Measurements from ENCODE around the gene PUS7.
"Not testable (repeated sequence)": the region's sequence is repeated elsewhere in the genome, so short reads cannot be mapped to it uniquely, and the experiment has no call there.

Gene PUS7

DNA sequence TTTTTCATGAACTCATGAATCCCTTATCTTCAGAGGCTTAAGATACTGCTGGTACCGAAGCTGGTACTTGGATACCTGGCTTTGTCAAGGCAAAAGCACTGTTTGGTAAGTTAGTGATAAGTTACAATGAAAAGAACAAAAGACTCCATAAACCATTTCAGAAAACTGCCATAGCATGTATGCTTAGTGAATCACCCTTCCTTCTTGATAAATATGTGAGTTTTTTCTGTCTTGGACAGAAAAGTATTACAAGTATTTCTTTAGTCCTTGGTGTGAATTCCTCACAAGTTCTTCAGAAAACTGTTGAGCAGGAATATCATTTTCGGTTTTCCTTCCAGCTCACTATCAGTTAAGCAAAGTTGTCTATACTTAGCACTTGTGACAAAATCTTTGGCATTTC is 25.6 kb downstream of the PUS7 start:
- no peak for DNase-seq (ENCODE audit: low spot score)

DNA sequence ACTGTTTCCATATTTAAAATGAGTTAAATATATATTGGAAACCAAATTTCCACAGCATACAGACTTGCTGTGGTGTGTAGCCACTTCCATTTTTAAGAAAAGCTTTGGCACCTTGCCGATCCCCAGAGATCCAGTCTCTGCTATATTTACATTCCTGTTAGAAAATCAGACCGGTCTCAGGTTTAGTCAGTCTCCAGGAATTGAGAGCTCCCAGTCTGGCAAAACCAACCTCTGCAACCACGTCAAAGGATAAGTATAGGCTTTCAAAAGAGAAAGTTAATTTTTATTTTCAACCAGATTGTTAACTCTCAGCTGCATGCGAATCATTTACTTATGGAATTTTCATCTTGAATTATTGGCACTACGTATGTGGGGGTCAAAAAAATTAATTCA is 28.2 kb downstream of the PUS7 start:
- DNase-seq (ENCODE audit: low spot score), result no peak

DNA sequence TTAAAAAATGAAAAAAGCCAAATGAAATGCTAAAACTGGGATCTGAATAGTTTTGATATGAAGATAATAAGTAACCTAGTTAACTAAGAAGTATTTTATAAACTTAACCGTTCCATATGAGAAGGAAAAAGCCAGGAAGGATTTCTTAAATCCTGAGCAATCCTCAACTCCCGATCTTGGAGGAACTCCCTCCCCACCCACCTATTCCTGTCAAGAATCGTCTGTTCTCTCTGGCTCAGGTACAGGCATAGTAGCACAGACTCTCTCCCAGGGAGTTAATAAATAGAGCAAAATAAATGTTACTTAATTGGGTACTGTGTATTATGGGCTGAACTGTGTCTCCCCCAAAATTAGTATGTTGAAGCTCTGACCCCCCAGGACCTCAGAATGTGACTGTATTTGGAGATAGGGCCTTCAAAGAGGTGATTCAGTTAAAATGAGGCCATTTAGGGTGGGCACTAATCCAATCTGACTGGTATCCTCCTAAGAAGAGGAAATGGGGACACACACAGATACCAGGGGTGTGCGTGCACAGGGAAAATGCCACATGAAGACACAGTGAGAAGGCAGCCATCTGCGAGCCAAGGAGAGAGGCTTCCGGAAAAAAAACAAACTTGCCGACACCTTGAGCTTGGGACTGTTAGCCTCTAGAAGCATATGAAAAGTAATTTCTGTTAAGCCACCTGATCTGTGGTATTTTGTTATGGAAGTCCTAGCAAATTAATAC is 28.7 kb downstream of the PUS7 start:
- DNase-seq (ENCODE audit: low spot score), result no peak

DNA sequence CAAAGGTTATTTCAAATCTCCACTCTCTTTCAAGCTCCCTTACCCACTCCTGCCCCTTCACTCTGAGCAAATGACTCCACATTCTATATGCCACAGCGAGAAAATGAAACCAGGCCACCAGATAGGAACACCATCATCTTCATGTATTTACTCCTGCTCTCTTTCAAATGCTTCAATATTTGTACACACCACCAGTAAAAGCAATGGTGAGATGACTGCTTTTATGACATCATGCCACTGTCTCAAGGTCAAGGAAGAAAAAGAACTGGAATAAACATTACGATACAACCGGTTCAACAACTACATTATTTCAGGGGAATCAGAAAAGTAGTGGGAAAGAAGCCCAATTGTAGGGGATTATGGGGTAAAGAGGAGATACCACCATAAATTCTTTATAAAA is 32.7 kb downstream of the PUS7 start:
- DNase-seq (ENCODE audit: low spot score), result no peak

DNA sequence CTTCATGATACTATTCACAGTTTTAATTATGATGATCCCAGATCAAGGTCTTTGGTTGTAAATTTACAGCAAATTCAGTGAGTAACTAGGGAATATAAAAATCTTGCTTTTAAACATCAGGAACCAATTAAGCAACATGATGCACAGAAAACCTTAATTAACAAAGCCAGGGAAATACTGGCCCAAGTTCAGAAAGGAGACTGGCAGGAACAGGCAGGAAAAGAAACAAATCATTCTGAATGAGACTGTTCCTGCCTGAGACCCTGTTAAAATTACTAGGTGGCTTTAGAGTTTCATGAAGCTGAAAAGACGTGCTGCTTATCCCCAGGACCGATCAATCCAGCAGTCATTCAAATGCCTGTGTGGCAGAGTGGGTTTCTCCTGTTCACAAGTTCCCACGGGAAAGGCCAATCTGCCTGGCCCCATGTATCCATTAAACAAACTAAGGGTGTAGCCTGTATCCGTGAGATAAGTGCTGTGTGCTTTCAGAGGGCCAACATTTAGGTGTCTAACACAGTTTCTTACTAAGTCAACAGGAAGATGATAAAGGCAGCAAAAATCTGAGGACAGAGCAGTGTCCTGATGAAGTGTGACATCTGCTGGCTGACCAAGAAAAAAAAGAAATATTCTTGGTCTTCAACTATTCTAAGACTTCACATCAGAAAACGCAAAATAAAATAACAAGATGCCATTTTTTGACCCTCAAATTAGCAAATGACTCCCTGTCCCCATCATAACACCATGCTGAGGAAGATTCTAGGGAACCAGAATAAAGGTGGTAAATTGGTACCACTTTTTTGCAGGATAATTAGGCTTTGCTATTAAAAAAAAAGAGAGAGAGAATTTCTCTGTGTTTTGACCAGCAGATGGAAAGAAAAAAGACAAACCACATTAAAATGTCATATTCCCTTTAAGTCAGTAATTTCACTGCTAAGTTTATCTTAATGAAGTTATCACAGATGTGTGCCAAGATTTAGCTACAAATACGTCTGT is 34.2 kb downstream of the PUS7 start:
- peak; percentile 9 for DNase-seq (ENCODE audit: low spot score)

DNA sequence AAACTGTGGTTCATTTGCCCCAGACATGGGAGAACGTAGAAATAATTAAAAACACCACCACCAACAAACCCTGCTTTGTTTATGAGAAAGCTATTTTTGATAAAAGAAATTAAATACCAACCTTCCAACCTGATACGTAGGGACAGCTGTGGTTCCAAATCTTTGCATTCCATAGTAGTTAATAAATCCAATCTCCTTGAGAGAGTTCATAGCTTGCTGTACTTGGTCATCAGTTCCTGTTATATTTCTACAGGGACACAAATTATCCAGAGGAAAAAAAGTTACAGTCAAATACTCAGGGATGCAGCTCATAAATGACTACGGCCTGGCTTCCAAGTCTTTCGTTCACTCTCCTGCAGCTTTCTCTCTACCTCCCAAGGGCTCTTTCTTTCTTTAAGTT is 41.1 kb downstream of the PUS7 start:
- no peak for DNase-seq (ENCODE audit: low spot score)

DNA sequence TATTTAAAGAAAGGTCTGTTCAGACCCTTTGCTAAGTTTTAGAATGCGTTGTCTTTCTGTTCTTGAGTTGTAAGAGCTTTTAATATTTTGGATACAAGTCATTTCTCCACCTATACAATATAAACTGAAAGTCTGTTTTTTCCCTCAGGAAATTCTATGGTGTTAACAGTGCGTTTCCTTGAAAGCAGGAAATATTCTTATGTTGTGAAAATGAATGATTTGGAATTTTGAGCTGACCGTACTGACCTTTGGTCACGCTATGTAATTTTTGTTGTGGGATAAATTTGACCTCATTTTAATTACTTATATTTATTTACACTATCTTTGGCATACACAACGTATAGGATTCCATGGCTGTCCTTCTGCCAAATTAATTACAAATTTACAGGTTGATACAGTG is 43.5 kb downstream of the PUS7 start:
- DNase-seq (ENCODE audit: low spot score), result no peak

DNA sequence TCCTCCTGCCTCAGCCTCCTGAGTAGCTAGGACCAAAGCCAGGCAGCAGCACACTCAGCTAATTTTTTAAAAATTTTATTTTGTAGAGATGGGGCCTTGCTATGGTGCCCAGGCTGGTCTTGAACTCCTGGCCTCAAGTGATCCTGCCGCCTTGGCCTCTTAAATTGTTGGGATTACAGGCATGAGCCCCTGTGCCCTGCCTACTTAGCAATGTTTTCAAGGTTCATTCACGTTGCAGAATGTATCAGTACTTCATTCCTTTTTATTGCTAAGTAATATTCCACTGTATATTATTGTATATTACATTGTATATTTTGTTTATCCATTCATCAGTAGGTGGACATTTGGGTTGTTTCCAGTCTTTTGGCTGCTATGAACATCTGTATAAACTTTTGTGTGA is 44.2 kb downstream of the PUS7 start:
- no peak for DNase-seq (ENCODE audit: low spot score)

DNA sequence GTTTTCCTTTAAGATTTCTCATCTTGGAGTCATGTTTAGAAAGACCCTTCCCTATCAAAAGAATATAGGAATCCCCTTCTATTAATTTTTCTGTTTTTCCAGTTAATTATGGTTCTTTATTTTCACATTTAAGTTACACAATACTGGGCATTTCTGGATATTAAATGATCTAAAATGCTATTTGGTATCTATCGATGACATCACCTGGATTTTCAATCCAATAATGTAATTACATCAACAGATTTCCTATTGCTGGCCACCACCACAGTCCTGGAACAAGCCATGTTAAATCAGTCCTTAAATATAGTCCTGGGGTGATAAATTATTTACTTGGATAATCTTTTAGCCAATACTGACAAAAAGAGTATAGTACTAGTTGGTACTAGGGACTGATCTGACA is 48.0 kb downstream of the PUS7 start:
- DNase-seq (ENCODE audit: low spot score), result no peak

DNA sequence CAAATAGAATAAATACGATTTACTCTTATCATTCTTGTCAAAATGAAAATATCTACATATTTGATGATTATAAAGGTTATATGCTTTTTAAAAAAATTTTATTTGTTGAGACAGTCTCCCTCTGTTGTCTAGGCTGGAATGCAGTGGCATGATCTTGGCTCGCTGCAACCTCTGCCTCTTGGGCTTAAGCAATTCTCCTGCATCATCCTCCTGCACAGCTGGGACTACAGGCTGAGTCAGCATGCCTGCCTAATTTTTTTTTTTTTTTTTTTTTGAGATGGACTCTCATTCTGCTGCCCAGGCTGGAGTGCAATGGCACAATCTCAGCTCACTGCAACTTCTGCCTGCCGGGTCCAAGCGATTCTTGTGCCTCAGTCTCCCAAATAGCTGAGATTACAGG is 48.9 kb downstream of the PUS7 start:
- no peak for DNase-seq (ENCODE audit: low spot score)

DNA sequence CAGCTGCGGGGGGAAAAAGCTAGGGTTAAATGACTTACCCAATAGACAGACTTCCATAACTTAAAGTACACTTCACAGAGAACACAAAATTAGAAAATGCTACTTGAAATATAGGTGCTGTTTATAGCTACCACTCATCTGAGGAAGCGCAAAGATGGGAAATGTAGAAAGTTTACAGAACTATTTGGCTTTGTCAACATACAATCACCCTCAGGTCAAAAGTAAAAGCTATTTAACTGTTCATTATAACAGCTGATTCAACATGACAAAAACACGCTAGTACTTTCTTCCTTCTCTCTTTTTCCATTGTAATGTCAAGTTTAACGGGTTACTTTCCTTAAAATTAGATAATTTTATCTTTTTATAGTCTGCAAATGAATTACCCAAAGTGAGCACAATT is 51.2 kb downstream of the PUS7 start:
- DNase-seq (ENCODE audit: low spot score), result no peak

DNA sequence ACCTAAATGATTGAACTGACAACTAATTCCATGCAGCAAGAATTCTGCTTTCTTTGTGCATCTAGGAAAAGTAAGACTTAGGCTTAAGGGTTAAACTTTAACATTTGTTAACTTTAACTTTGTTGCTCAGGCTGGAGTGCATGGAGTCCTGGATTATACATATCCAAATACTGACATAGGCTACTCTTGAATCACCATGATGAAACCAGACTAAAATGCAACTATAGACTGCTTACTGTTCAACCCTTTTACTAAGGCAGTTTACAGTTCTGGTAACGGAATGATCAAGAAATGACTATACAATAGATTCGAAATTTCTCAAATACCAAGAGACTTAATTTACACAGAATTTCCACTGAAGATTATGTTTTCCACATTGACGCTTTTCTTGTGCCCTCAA is 52.0 kb downstream of the PUS7 start:
- no peak for DNase-seq (ENCODE audit: low spot score)

DNA sequence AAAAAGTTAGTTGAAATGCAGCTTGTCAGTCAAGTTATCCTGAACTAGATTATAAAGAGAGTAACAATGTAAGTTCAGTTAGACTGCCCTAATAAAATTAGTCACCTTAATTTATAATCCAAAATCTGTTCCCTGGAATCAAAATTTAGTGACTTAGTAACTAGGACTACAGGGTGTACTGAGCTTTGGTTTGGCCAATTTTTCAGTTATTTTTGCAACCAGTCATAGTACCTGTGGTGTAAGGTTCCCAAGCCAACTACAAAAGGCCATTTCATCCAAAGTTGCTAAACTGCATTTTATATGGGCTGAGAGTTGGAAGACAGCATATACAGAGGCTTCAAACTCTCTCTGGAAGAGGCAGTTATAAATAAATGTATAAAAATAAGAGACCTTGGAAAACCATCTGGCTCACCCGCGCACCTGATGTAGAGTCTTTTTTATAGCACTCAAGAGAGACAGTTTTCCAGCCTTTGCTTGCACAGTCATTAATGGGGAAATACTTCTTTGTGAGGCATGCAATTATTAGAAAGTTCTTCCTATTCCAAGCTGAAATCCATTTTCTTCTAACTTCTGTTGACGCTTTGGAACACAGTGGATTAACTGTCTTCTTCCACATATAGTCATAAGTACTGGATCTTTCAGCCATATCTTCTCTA is 59.2 kb downstream of the PUS7 start:
- DNase-seq (ENCODE audit: low spot score), result no peak

DNA sequence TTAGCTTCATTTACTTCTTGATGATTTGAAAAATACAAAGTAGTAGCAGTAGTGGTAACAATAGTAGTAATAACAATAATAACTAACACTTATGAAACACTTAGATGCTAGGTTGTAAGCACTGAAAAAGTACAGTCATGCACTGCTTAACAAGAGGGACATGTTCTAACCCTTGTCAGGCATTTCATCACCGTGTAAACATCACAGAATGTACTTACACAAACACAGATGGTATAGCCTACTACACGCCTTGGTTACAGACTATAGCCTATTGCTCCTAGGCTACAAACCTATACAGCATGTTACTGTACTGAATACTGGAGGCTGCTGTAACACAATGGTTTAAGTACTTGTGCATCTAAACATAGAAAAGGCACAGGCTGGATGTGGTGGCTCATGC is 60.6 kb downstream of the PUS7 start:
- no peak for DNase-seq (ENCODE audit: low spot score)

DNA sequence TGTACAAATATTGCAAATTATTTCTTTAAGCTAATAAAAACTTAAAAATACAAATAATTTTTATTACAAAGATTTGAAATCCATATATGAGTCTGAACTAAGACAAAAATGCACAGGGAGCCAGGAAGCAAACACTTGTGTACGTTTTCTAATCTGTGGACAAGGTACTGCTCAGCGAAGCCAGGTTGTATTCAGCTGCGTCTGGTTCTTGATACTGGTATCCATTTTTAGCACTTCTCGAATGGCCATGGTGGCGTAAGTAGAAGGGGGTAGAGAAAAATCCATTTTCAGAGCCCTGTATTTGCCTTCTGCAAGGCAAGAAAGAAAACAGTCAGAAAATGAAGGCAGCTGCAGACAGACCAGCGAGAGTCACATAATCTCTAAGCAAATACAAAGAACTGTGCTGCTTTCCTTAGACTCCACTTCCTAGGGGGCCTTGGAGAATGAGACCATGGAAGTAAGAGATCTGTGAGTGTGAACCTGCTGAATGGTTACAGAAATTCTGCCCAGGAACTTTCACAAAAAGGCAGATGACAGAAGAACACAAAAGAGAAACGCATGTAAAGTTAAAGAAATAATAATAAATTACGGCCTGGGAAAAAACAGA is 64.3 kb downstream of the PUS7 start:
- DNase-seq (ENCODE audit: low spot score), result no peak

DNA sequence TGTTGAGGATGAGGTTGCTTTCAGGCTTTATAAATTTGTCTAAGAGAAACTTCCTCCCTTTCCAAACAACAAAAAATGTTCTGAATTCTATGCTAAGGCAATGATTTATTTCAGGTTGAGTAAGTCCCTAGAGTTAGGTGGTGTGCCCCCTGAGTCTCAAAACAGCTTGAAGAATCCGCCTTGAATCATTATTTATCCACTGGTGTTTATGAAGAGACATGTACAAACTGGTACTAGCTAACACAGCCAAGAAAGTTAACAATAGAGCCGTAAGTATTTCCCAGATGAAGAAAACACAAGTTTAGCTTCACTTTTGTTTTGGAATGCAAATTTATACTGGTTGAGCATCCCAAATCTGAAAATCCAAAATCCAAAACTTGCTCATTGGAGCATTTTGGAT is 67.2 kb downstream of the PUS7 start:
- DNase-seq (ENCODE audit: low spot score), result no peak

DNA sequence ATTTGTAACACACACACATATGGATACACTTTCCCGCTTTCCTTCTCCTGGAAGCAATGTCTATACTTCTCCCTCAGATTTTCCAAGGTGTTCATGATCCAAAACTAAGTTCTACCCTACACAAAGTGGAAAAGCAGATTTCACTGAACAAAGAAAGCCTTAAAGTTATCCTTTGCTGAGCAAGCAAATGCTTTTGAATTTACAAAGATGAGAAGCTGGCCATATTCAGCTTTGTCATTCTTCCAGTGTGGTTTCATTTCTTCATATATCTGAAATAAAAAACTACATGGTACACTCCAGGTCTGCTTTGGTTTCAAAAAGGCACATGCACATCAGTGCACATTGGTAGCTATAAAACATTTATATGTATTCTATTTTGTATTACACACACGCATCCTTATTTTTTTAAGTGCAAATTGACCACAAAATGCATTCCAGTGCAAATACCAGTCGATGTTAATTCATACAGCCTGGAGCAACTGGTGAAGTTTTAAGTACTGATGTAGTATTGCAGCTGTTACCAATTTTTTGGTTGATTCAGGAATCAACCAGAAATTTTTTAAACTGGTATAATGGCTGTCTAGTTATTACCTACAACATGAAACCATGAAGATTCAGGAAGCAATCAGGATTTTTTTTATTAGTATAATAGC is 67.8 kb downstream of the PUS7 start:
- no peak for DNase-seq (ENCODE audit: low spot score)

DNA sequence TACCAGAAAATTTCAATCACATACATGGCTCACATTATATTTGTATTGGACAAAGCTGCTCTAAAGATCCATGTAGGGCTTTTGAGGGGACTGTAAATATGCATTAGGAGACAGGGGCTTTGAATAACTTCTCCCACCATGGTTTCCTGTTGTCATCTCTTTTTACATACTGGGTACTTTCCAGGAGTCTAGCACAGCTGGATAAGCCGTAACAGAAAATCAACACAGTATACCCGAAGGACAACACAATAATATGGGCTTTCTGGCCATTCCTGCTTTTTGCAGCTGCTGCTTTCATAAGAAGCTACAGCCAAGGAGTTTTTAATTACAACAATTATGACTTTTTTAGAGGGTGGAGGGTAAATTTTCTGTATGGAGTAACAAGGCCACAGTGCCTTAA is 70.0 kb downstream of the PUS7 start:
- DNase-seq (ENCODE audit: low spot score), result no peak

DNA sequence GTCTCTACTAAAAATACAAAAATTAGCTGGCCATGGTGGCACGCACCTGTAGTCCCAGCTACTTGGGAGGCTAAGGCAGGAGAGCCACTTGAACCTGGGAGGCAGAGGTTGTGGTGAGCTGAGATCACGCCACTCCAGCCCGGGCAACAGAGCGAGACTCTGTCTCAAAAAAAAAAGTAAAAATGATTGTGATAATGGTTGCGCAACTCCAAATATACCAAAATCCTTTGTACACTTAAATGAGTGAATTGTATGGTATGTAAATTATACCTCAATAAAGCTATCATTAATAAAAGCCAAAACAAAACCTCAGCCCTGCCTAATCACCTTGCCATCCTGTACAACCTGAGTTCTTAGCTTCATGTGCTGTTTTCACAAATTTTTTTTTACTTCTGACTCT is 71.2 kb downstream of the PUS7 start:
- not testable (repeated sequence) for DNase-seq (ENCODE audit: low spot score)

DNA sequence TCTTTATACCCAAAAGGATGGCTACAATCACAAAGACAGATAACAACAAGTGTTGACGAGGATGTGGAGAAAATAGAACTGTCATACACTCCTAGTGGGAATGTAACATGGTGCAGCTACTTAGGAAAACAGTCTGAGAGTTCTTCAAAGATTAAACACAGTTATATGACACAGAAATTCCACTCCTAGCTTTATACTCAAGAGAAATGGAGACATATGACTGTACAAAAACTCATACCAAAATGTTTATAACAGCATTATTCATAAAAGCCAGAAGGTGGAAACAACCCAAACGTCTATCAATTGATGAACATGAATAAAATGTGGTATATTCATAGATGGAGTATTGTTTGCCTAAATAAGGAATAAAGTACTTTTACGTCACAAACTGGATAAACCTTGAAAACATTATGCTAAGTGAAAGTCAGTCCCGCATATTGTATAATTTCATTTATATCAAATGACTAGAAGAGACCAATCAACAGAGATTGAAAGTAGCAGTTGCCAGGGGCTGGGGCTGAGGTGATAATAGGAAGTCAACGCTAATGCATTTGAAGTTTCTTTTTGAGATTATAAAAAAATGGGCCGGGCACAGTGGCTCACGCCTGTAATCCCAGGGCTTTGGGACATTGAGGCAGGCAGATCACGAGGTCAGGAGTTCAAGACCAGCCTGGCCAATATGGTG is 71.8 kb downstream of the PUS7 start:
- DNase-seq (ENCODE audit: low spot score), result no peak

DNA sequence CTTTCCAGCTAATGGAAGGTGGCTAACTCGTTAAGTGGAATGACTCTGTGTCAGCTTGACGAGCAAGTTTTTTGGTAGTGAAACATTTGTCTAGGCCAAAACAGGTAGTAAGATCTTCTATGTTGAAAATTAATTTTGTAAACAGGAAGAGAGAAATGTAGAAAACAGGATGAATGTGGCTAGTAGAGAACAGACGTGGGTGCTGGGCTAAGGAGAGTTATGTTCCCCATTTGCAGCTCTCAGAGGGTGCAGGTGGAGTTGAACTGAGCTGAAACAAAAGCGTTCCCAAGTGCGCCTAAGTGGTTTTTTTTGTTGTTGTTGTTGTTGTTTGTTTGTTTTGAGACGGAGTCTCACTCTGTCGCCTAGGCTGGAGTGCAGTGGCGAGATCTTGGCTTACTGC is 73.9 kb downstream of the PUS7 start:
- DNase-seq (ENCODE audit: low spot score), result no peak
